Stimulated activated CD8-positive, alpha-beta memory T cell treated with anti-CD3 and anti-CD28 coated beads, Interleukin-7, amount 100 ng/mL, for 48 hours (primary cell): ENCODE results near the gene FKBP4.
A peak's percentile ranks its signal among the peaks of the same experiment; 100 is the strongest.

Source experiments
- DNase-seq, 2 donors: peaks; one replicate each; pipeline ENCODE4 v3.0.0-alpha.2; 2020; ENCODE audit warnings: low read depth in 1 of 2; ENCODE audit errors: extremely low read depth in 1 of 2

FKBP4 gene

DNA sequence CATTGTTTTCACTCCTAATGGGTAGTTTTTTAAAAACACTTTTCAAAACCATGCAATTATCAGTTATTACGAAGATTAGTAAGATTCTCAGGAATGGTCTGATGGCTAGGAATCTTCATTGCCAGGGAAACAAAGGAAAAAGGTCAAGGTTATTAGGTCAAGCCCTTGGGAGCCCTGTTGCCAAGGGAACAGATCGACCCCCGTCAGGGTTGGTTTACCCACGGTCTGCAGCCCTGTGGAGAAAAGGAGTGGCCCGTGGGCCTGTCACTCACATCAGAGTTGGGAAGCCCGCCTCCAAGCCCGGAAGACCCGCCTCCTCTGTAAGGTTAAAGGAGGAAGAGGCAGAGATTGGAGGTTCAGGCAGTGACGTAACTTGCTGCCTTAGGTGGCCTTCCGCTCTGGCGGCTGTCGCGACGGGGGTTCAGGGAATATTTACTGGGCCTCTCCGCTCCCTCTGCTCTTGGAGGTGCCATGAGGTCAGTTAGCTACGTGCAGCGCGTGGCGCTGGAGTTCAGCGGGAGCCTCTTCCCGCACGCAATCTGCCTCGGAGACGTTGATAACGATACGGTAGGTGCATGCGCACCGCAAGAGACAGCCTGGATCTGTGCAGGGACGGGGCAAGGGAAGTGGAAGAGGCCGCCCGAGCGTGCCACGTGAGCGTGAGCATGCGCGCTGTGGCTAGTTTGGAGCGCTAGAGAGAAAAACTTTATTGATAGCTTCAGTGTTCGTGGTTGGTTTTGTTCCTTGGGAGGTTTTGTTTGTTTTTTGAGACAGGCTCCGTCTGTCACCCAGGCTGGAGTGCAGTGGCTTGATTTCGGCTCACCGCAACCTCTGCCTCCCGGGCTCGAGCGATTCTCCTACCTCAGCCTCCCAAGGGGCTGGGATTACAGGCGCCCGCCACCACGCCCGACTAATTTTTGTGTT, 17.8 kb downstream of the FKBP4 start, which contains the start of gene ITFG2:
Gene ITFG2, plus strand, starts transcription at position 379 of the 924 bp plus-strand sequence. Its CDS starts 93 bp downstream, at position 472.
- peak; percentile 85 to 98 for DNase-seq

DNA sequence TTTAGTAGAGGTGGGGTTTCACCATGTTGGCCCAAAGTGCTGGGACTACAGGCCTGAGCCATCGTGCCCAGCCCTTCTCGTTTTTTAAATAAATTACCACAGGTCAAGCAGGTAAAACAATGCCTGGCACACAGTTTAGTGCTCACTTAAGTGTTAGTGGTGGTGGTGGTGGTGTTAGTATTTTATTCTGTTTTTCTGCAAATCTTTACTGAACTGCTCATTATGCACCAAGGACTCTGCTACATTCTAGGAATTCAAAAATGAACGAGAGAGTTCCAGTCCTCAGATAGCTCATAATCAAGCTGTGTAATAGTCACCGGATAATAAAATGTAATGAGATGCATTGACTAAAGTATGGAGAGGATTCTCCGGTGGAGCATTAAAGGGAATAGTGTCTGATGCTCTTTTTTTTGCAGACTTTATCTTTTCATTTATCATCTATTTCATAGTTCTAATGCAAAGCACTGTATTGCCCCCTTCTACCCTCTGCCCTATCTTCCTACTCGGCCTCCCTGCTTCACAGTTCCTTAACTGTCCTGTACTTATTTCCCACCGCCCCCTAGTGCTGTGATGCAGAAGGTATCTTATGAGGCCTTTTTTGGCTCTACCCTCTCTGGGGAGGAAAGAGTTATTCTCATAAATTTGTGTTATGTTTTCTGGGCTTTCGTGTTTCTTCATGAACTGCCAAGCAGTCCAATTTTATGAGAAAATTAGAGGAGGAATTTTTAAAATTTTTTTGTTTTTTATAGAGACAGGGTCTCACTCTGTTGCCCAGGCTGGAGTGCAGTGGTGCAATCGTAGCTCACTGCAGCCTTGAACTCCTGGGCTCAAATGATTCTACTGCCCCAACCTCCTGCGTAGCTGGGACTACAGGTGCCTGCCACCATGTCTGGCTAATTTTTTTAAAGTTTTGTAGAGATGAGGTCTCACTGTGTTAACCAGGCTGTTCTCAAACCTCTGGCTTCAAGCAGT, 18.7 kb downstream of the FKBP4 start:
- peak in 1 of 2 donors; percentile 43 for DNase-seq

DNA sequence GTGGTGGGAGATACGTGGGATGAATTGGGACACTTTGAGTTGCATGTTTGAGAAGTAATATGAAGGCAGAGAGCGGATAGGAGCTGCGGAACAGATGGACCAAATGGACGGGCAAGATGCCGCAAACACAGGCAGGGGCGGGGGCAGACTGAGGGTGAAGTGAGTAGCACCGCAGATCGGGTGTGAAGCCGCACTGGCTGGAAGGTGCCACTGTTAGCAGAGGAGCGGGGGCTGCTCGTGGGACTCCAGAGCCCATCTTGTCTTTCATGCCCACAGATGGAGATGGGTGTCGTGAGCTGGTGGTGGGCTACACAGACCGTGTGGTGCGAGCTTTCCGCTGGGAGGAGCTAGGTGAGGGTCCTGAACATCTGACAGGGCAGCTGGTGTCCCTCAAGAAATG, 25.0 kb downstream of the FKBP4 start:
- no peak for DNase-seq

DNA sequence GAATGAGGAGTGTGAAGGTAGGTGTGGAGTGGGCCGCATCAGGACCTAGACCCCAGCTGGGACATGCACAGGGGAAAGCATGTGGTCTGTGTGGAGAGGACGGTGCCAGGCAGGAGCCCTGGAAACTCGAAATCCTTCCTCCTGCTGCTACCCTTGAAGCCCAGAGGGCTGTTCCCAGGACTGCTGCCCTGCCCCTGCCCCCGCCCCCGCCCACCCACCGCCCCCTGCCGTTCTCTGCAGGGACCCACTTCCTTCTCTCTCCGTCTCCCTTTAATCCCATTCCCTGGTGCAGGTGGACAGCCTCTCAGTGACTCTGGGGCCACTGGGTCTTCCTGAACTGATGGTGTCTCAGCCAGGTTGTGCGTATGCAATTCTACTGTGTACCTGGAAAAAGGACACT, 25.7 kb downstream of the FKBP4 start:
- no peak for DNase-seq

DNA sequence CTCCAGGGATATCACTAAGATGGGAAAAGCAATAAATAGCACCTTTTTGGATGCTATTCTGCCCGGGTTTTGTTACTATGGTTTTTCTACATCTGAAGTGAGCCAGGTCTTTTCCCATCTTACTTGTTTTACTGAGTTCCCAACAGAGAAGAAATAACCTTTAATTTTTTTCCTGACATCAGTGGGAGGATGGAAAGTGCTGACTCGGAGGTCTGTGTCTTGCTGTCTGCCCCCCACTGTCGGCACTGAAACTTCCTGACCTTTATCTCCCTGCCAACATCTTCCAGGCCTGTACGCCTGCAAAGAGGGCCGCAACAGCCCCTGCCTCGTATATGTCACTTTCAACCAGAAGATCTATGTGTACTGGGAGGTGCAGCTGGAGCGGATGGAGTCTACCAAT, 28.7 kb downstream of the FKBP4 start:
- no peak for DNase-seq

DNA sequence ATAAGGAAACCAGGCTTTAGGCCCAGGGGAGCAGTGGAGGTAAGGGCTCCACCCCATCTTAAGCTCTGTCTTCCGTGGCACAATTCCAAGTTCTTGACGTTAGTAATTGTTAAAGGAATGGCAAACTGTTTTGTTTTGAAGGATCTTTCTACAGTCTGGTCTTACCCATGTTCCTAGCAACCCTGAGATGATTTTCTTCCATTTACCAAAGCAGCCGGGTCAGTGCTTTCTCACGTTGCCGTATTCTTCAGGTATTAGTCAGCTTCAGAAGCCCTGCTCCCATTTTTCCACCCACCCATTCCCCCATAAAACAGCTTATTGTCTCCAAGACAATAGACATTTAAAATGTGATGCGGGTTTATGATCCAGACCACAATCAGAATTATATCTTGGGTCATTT, 29.8 kb downstream of the FKBP4 start:
- DNase-seq: no peak

DNA sequence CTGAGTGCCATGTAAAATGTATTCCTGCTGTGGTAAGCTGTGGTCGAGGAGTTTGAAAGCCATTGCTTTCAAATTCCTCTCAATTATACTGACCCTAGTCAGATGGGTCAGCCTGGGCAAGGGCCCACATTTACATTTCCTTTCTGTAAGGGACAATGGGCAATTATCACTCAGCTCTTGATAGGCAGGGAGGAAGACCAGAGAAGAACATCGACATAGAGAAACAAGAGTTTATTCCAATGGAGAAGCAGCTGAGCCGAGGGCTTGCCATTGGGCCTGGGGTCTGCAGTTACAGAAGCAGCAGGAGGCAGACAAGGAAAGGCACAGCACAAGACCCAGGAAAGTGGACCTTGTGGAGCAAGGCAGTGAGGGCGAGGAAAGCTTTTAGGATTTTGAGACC, 30.4 kb downstream of the FKBP4 start:
- no peak for DNase-seq

DNA sequence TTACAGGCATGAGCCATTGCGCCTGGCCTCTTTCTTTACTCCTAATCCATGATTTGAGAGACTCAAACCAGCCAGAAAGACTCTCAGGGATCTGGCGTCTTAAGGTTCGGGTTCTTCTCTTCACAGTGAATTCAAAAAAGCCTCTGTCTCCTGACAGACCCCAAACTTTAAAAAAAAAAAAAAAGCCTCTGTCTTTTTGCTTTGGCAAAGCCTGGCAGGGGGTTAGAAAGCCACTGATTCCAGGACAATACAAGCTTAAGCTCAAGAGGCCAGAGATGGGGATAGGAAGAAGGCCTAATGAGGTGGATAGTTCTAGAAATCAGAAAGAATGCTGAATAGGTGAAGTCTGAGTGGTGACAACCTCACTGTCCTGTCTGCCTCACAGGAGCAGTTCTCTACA, 31.3 kb downstream of the FKBP4 start:
- DNase-seq: no peak

DNA sequence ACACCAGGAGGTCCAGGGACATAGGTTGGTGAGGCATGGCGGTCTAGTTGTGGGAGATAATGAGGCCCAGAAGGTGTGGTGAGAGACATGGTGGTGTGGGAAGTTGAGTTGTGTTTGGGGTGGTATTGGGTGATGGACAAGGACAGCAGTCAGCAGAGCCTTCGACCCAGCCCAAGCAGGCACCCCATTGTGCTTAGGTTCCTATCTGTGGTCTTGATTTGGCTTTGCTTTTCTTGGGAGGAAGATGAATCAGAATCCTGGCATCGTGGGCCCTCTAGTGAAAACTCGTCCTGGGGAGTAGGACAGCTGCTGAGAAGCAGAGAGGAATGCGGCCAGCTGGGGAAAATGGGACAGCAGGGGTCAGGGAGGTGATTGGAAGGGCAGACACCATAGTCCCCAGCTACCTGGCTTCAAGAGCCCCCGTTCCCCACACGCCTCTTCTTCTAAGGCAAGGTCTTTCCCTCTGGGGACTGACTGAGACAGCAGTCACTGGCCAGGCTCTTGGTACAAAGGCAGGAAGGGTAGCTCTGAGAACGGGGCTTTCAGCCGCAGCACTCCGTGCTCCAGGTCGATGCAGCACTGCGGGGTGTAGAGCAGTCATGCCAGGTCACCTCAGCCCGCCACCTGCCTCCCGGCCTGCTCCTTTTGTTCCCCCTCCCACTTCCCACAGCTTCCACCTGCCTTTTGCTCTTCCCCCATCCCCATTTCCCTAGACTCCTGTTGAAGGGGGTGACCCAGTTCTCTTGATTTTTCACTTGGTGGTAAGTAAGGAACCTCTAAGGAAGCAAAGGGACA, 32.1 kb downstream of the FKBP4 start:
- no peak for DNase-seq

DNA sequence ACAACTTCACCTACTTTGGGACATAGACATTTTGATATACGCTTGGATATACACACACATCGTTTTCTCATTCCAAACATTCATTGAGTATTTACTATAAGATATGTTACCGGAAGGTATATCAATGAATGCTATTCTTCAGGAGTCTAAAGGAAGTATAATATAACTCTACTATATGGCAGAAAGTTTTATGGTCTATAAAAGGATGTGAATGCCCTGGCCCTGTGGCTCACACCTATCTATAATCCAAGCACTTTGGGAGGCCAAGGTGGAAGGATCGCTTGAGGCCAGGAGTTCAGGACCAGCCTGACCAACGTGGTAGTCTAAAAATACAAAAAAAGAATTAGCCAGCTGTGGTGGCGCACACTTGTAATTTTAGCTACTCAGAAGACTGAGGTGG, 34.5 kb downstream of the FKBP4 start:
- DNase-seq: no peak

DNA sequence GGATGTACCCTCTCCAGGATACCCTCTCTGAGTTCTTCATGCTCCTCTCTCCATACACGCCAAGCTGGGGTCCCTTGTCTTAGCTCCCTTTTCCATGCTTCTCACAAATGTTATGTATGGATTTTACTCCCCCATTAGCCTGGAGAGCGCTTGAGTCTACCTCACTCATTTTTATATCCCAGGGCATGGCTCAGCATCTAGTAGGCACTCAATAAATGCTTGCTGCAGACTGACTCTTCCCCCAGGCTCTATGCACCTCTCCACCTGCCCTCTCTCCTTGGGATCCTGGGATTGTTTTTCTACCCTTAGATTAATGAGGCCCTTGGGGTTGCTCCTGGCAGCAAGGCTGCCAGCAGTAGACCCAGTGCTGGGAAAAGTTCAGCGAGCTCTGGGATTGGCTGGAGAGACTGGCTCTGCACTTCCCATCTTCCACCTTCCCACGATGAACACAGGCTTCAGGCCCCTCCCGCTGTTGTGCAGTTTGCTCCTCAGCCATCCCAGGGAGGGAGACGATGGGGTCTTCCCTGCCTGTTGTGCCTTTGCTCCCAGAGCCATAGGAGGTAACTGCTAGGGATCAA, 37.9 kb downstream of the FKBP4 start:
- no peak for DNase-seq

DNA sequence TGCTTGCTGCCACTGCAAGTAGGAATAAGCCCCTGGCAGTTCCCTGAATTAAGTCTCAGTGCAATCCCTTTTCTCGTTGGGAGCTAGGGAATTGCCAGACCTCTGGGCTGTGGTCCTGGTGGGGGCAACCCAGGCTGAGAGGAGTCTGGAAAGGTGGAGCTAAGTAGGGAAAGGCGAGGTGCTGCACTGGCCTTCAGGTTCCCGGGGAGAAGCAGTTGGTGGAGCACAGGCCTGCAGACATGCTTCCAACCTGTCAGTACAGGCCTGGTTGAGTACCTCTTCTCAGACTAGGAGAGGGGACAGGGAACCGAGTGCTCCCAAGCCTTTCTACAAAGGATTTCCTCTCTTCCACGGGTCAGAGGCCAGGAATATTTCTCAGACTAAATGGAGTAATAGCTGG, 38.6 kb downstream of the FKBP4 start:
- DNase-seq: no peak

DNA sequence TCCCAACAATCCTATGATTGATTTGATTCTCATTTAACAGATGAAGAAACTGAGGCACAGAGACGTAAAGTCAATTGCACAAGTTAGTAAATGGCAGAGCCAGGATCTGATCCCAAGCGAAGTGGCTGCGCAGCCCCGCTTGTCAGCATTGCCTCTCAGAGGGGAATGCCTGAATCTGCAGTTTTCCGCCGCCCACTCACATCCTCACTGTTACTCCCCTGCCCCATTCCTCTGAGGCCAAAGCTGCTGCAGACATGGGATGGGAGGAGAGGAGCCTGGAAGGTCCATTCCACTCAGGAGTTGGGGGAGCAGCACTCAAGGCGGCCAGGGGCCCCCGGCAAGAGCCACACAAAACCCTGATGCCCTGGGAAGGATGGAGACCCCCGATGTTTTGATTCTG, 39.0 kb downstream of the FKBP4 start:
- no peak for DNase-seq

DNA sequence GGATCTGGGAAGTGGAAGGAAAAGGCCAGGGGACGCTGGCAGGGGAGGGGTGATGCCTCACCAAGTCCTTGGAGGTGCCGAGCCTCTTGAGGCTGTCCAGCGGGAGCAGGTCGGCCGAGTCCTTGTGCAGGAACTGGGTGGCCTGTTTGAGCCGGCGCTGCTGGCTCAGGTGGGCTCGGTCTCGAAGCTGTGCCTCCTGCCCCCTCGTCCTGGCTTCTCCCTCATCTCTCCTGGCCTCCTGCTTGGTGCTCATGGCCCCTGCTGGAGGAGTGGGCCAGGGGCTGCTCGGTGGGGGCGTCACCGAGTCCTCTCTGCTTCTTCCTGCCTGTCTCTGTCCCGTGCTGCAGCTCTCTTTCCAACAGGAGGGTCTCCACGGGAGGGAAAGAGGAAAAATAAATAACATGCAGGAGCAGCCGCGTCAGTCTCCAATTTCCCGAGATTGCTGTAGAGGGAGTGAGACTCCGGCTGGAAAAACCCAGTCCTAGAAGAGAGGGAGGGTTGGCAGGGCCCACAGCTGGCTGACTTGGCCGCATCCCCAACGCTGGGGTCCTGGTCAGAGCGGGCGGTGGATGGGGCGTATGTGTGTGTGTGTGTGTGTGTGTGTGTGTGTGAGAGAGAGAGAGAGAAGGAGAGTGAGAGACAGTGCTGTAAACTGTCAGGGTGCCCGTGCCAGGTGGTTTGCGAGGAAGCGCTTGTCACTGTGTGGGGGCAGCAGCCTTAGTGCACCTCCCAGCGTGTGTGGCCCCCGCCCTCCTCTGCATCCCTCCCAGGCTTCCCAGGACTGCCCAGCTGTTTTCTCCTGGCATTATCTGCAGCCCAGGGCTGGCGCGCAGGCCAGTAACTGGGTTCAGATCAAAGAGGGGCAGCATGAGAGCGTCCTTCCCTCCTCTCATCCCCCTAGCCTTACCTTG, 40.1 kb downstream of the FKBP4 start, which contains the start of gene NRIP2:
Gene NRIP2, minus strand, starts transcription at position 455 of the 911 bp plus-strand sequence. Its CDS starts 52 bp downstream, at position 403.
- no peak for DNase-seq

DNA sequence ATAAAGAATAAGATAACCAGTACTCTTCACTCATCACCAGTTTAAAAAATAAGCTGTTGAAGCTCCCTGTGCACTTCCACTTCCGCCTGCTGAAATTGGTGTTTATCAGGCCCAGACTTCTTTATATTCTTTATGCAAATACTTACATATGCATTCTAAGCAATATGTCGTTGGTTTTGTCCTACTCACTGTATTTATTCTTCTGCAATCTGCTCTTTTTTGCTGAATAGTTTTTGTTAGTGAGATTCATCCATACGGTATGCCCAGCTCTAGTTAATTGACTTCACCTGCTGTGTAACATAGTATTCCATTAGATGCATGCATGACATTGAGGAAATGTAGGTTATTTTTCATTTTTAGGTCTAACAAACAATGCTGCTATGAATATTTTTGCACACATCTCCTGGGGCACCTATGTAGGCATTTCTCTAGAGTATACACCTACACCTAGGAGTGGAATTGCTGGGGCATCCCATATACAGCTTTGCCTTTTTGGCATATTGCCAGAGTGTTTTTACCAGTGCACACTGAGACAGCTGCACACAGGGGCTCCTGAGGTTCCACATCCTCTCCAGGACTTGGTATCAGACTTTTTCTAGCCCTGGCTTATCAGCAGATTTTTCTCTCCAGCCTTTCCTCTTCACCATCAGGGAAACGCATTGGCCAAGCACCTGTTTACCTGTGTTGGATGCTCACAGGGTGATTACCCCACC, 41.1 kb downstream of the FKBP4 start:
- DNase-seq: no peak

DNA sequence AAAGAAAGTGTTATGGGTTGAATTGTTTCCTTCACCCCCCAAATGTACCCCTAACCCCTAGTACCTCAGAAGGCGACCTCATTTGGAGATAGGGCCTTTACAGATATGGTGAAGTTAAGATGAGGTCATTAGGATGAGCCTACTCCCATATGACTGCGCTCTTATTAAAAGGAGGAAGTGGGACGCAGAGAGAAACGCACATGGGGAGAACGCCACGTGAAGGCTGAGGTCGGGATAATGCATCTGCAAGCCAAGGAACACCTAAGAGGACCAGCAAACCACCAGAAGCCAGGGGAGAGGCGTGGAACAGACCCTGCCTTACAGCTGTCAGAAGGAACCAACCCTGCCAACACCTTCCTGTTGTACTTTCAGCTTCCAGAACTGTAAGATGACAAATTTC, 41.8 kb downstream of the FKBP4 start:
- no peak for DNase-seq

DNA sequence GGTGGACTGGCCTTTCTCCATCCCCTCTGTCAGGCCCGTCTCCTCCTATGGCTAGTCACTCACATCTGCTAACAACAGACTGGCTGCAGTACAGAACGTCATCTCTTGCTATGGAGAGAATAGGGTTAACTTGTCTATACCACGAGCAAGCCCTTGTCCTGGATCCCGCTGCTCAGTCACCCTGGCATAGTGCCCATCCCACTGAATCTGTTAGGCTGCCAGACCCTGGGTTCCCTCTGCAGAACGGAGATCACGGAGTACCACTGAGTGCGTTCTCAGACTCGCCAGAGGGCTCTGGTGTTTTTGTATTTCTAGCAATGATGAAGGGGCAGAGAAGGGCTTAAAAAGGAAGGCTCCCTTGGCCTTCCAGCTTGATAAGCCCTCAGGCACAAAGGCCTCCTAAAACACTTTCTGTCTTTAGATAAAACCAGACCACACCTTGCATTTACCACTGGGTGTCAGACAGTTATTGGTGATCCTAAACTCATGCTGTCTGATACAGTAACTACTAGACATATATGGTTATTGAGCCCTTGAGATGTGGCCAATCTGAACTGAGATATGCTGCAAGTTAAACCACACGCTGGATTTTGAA, 46.4 kb downstream of the FKBP4 start:
- DNase-seq: no peak

DNA sequence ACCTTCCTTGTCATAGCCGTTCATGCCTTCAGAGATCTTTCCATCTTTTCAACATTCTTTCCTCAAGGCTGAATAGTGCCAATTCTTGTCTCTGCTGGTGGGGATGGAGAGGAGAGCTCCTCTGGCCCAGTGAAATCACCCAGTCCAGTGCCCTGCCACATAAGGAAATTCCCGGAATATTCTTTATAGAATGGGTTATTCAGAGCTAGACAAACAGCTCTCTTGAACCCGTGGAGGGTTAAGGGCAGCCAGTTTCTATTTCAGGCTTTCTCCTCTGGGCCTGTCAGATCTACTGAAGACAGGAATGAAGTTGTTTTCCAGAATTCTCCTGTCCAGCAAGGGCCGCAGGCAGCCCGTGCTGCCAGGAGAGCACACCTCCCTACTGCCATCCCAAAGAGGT, 48.2 kb downstream of the FKBP4 start:
- DNase-seq: no peak
